ENCODE data around the gene SVIL. TPM values are rescaled to one million over a fixed set of nuclear protein-coding genes. Genes with fewer than 3 reads are reported as not detected.

The SVIL gene
- total RNA-seq, 1 experiment from 2014 or later: 15.3 TPM

DNA sequence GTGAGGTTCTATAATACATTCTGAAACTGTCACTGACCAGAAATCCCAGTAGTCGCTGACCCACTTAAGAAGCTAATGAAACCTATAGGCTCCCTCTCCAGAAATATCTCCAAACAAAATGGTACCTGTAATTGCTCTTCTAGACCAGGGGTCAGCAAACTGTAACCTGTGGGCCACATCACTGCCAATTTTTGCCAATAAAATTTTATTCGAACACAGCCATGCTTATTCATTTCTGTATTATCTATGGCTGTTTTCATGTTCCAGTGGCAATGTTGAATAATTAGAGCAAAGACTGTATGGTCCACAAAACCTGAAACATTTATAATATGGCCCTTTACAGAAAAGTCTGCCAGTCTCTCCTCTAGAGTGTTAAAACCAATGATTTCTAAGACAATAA, 37.2 kb upstream of the SVIL start:
- Histone ChIP-seq H3K4ac (ENCODE audit: low read depth, low read length) (no peak overlapping the region), H3K9me3 (ENCODE audit: control insufficient read depth, low read depth, low read length) (peaks cover 22% of the 10 kb centered on the region), H3K27ac (ENCODE audit: insufficient read length, low read depth, low read length) (no peak overlapping the region), H2AFZ (ENCODE audit: low read length) (no peak overlapping the region), H3K9ac (ENCODE audit: extremely low read depth, insufficient read length, low read length) (no peak overlapping the region), H4K91ac (ENCODE audit: insufficient read length, low read depth, low read length) (no peak overlapping the region), H3T11ph (ENCODE audit: low read length) (no peak overlapping the region), H2BK120ac (ENCODE audit: low read depth, low read length, poor library complexity, severe bottlenecking) (no peak overlapping the region), H3K4me2 (ENCODE audit: insufficient read depth, insufficient read length, low read length) (no peak overlapping the region), H3K23ac (ENCODE audit: insufficient read length, low read depth, low read length) (no peak overlapping the region), H2BK15ac (ENCODE audit: low read depth, low read length) (no peak overlapping the region), H2AK5ac (ENCODE audit: insufficient read length, low read length) (no peak overlapping the region), H3K27me3 (ENCODE audit: insufficient read depth, low read length) (no peaks in the 10 kb centered on the region), H3K56ac (ENCODE audit: insufficient read length, low read depth, low read length) (no peak overlapping the region), H4K20me1 (ENCODE audit: control insufficient read depth, insufficient read depth, insufficient read length) (no peaks in the 10 kb centered on the region), H3K4me1 (ENCODE audit: insufficient read depth, low read length) (no peaks in the 10 kb centered on the region; the same call in 1 of the 2 replicates), H2BK20ac (ENCODE audit: low read depth, low read length, poor library complexity, severe bottlenecking) (no peak overlapping the region), H4K8ac (replicated peaks; ENCODE audit: insufficient read length, low read depth, low read length) (no peak overlapping the region), H3K18ac (ENCODE audit: insufficient read length, low read depth, low read length) (no peak overlapping the region), H2BK12ac (ENCODE audit: insufficient read length, low read depth, low read length) (no peak overlapping the region), H3K79me1 (ENCODE audit: insufficient read depth, low read depth, low read length, poor library complexity, severe bottlenecking) (no peaks in the 10 kb centered on the region), H4K5ac (ENCODE audit: insufficient read length, low read depth, low read length) (no peak overlapping the region), H3K14ac (ENCODE audit: insufficient read depth, low read length) (no peak overlapping the region), H2BK5ac (ENCODE audit: insufficient read length, low read length) (no peak overlapping the region), H3K79me2 (ENCODE audit: insufficient read depth, low read length) (no peaks in the 10 kb centered on the region), H3K23me2 (ENCODE audit: insufficient read length, low read depth, low read length, poor library complexity, severe bottlenecking) (no peaks in the 10 kb centered on the region)
- peaks cover under 1% of the 10 kb centered on the region; the same call in 1 of the 2 replicates for H3K27me3 Mint-ChIP-seq (ENCODE audit: low read depth)
- no peak overlapping the region for H3K4me3 Mint-ChIP-seq
- H3K36me3 Mint-ChIP-seq (ENCODE audit: insufficient read depth in 1 of 3, low read depth in 3 of 3): peaks cover 34 to 37% (median 35%) of the 10 kb centered on the region in 3 experiments
- no peak for DNase-seq
- no peak overlapping the region for H3K27ac Mint-ChIP-seq
- TF ChIP-seq, protein P1, sequence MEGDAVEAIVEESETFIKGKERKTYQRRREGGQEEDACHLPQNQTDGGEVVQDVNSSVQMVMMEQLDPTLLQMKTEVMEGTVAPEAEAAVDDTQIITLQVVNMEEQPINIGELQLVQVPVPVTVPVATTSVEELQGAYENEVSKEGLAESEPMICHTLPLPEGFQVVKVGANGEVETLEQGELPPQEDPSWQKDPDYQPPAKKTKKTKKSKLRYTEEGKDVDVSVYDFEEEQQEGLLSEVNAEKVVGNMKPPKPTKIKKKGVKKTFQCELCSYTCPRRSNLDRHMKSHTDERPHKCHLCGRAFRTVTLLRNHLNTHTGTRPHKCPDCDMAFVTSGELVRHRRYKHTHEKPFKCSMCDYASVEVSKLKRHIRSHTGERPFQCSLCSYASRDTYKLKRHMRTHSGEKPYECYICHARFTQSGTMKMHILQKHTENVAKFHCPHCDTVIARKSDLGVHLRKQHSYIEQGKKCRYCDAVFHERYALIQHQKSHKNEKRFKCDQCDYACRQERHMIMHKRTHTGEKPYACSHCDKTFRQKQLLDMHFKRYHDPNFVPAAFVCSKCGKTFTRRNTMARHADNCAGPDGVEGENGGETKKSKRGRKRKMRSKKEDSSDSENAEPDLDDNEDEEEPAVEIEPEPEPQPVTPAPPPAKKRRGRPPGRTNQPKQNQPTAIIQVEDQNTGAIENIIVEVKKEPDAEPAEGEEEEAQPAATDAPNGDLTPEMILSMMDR (conservative IDR thresholded peaks at IDR 0.05): no peak
- H3K4me1 Mint-ChIP-seq: peaks cover 21 to 30% of the 10 kb centered on the region in 2 experiments
- WGBS (ENCODE audit: extremely low coverage, insufficient read length, low lambda C conversion rate): no CpG with 5 or more reads among the region's 2 CpGs
- H3K9me3 Mint-ChIP-seq: peaks cover 30 to 34% of the 10 kb centered on the region in 2 experiments
